ENCODE measurements around the gene SPAG6.

Gene SPAG6

DNA sequence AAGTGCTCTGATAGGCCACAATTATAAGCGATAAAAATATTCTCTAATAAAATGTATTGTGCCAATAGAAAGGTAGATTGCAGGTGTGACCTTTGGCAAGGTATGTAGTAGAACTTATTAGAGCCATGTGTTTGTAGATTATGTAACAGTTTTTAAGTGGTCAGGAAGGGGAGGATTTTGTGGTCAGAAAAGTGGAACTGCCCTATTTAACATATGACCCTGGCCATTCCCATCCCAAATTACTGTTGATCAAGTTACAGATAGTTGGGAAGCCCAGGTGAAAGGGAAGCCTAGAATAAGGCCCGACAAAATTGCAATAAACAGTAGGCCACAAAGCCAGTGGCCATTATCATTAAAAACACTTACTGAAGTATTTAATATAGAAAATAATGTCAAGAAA, 89.2 kb downstream of the SPAG6 start:
- no peak for DNase-seq (ENCODE audit: low spot score)
- TF ChIP-seq, protein P1, sequence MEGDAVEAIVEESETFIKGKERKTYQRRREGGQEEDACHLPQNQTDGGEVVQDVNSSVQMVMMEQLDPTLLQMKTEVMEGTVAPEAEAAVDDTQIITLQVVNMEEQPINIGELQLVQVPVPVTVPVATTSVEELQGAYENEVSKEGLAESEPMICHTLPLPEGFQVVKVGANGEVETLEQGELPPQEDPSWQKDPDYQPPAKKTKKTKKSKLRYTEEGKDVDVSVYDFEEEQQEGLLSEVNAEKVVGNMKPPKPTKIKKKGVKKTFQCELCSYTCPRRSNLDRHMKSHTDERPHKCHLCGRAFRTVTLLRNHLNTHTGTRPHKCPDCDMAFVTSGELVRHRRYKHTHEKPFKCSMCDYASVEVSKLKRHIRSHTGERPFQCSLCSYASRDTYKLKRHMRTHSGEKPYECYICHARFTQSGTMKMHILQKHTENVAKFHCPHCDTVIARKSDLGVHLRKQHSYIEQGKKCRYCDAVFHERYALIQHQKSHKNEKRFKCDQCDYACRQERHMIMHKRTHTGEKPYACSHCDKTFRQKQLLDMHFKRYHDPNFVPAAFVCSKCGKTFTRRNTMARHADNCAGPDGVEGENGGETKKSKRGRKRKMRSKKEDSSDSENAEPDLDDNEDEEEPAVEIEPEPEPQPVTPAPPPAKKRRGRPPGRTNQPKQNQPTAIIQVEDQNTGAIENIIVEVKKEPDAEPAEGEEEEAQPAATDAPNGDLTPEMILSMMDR (IDR thresholded peaks at IDR 0.05; ENCODE audit: extremely low read depth, insufficient read depth, missing control alignments), result no peak
- in situ Hi-C loops (cut with MboI; ENCODE audit: low pct_unique_long_range_greater_than_20kb, low sequenced_read_pairs, unreplicated experiment), result no loop called here

DNA sequence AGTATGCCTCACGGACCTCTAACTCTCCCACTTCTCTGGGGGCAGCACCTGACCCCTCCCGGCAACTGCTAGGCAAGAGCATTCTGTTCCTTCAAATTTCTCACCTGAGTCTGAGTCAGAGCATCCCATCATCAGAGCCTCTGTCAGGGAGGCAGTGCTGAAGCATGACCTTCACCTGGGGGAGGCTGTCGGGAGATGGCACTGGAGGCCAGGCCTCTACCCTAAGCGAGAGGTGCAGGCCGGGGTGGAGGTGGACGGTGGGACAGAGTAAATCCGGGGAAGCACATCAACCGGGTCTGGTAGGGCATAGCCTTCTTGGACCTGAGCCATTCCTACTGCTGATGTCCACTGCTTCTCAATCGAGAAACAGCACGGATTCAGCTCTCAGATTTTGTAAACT, 90.4 kb downstream of the SPAG6 start:
- in situ Hi-C loops (cut with MboI; ENCODE audit: low pct_unique_long_range_greater_than_20kb, low sequenced_read_pairs, unreplicated experiment), result no loop called here

DNA sequence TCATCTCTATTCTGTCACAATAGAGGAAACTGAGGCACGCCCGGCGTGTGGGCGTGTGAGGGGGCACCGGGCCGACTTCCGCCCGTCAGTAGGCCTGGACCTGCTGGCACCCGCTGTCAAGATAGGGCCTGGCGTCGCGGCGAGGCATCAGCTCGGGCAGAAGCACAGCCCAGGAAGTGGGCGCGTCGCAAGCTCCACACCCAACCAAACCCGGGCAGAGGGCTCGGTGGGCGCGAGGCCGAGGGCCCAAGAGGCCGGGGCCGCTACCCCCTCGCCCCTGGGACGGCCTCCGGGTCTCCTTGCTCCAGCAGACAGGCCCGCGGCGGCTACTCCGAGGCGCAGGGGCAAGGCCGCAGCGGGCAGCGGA, 91.2 kb downstream of the SPAG6 start:
- DNase-seq (ENCODE audit: low spot score), result no peak
- in situ Hi-C loops (cut with MboI; ENCODE audit: low pct_unique_long_range_greater_than_20kb, low sequenced_read_pairs, unreplicated experiment), result no loop called here
- TF ChIP-seq, protein P1 (IDR thresholded peaks at IDR 0.05; ENCODE audit: extremely low read depth, insufficient read depth, missing control alignments), result no peak

More for the DNA sequence above, 90.4 kb downstream of the SPAG6 start:
- TF ChIP-seq, protein P1 (IDR thresholded peaks at IDR 0.05; ENCODE audit: extremely low read depth, insufficient read depth, missing control alignments), result no peak
- no peak for DNase-seq (ENCODE audit: low spot score)

DNA sequence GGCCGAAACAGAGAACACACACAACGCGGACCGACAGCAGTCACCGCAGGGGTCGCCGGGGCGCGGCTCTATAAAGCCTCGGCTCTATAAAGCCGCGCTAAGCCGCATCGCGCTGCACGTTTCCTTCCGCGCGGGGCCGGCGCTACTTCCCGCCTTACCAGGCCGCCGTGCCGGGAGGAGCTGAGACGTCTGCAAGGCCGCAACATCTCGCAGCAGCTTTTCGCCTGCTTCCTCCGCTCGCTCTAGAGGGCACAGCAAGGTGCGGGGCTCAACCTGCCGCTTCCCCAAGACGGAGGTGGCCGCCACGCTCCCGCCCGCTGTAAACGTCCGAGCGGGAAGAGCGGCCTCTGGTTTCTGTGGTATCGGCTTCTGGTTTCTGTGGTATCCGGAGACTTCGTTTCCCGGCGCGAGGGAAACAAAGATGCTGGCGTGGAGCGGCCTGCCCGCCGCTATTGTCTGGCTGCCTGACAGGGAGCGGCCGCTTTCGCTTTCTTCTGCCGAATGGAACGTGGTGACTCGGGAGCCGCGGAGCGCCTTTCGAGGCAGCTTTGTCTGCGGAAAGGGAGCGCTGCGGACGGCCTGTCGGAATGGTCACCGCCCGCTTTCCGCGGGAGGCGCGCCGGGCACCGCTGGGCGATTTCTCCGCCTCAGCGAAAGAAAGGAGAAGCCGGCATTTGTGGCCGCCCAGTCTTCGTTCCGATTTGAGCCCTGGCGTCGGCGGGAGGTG, 91.8 kb downstream of the SPAG6 start:
- in situ Hi-C loops (cut with MboI; ENCODE audit: low pct_unique_long_range_greater_than_20kb, low sequenced_read_pairs, unreplicated experiment), result no loop called here
- TF ChIP-seq, protein P1 (IDR thresholded peaks at IDR 0.05; ENCODE audit: extremely low read depth, insufficient read depth, missing control alignments), result no peak
- DNase-seq (ENCODE audit: low spot score), result peak; percentile 75

DNA sequence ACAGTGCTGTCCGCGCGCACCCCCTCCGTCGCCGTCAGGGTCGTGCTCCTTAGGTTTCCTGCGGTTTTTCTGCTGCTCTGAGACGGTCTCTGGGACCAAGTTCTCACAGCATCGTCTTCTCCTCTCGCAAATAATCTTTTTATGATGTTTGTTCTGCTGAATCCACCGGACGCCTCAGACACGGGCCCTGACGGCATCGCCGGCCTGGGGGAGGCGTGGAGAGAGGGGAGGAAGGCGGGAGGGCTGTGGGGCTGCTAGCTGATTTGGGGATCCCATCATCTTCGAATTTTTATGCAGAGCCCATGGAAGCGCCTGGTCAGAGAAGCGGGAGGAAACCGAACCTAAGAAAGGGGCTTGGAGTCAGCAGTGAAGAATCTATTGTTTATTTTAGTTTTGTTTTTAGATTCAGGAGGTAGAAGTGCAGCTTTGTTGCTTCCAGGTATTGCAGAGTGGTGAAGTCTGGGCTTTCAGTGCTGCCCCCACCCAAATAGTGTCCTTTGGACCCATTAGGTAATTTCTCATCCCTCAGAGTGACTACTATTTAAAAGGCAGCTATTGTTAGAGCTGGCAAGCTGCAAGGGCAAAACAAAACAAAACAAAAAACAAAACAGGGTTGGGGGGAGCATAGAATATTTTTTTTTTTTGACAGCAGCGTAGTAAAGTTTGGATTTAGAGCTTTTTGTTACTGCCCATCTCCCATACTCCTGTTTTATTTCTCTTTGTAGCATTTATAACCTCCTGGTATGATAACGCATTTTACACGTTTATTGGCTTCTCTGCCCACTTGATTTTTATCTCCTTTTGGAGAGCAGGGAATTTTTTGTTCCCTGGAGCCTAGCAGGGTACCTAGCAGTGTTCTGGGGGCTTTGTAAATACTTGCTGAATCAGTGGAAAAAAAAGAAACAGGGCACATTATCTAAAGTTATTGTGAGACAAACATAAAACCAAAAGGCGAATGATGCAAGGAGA, 92.6 kb downstream of the SPAG6 start:
- in situ Hi-C loops (cut with MboI; ENCODE audit: low pct_unique_long_range_greater_than_20kb, low sequenced_read_pairs, unreplicated experiment), result no loop called here
- TF ChIP-seq, protein P1 (IDR thresholded peaks at IDR 0.05; ENCODE audit: extremely low read depth, insufficient read depth, missing control alignments), result no peak
- DNase-seq (ENCODE audit: low spot score), result peak; percentile 43

DNA sequence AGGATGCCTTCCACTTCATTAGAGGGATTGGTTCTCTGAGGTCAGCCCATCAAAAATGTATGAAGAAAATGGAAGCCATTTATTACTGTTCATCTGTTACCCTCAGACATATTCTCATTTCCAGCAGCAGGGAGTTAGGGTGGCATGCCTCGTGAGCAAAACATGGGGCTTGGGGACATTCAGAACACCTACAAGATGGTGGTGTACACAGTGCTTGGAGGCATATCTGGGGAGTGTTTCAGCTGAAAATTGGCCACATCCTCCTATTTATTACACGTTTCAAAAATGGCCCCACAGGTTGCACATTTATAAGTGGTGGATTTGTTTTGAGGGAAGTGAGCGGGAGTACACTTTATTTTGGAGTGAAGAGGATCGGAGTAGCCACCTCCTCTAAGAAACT, 93.4 kb downstream of the SPAG6 start:
- DNase-seq (ENCODE audit: low spot score), result no peak
- TF ChIP-seq, protein P1 (IDR thresholded peaks at IDR 0.05; ENCODE audit: extremely low read depth, insufficient read depth, missing control alignments), result no peak
- in situ Hi-C loops (cut with MboI; ENCODE audit: low pct_unique_long_range_greater_than_20kb, low sequenced_read_pairs, unreplicated experiment), result no loop called here

All from GM13977 (cell line).